Gastrocnemius medialis (tissue), 4 donors: ENCODE measurements around the gene ASCL3. TPM values are rescaled to one million over a fixed set of nuclear protein-coding genes. Genes with fewer than 3 reads are reported as not detected.
A peak's percentile ranks its signal among the peaks of the same experiment; 100 is the strongest.

Experiments
- ATAC-seq, 2 donors: fragments of 150-250 bp; one replicate each; pipeline ENCODE4 v1.9.1; 2016
- DNase-seq, 2 donors: peaks; one replicate each; pipeline ENCODE4 v3.0.0-alpha.2; 2019
- H3K27ac ChIP-seq, 4 donors: fragments of 200-600 bp; sonication (generic); 1 replicate in 1 of 4; 2 replicates in 3 of 4; pipeline ENCODE4 v1.5.1; 2016 to 2018; ENCODE audit warnings: mild to moderate bottlenecking in 2 of 4, moderate library complexity in 1 of 4
- H3K27me3 ChIP-seq, 3 donors: fragments of 200-600 bp; sonication (generic) in 2 of 3; 1 replicate in 1 of 3; 2 replicates in 2 of 3; pipeline versions ENCODE4 v1.5.1 to v1.6.0; 2016 to 2019; ENCODE audit warnings: mild to moderate bottlenecking in 1 of 3, moderate library complexity in 1 of 3
- H3K36me3 ChIP-seq, 2 donors: fragments of 200-600 bp; sonication (generic) in 1 of 2; one replicate each; pipeline ENCODE4 v1.5.1; 2017 to 2018
- H3K4me1 ChIP-seq, 2 donors: fragments of 200-600 bp; sonication (generic) in 1 of 2; one replicate each; pipeline ENCODE4 v1.5.1; 2016 to 2017; ENCODE audit warnings: mild to moderate bottlenecking in 2 of 2
- H3K4me3 ChIP-seq, 4 donors: fragments of 200-600 bp; sonication (generic) in 3 of 4; 1 replicate in 1 of 4; 2 replicates in 3 of 4; pipeline ENCODE4 v1.5.1; 2016 to 2019; ENCODE audit warnings: mild to moderate bottlenecking in 2 of 4
- H3K9me3 ChIP-seq, 3 donors: fragments of 200-600 bp; sonication (generic) in 2 of 3; 1 replicate in 1 of 3; 2 replicates in 2 of 3; pipeline ENCODE4 v1.5.1; 2016 to 2019
- POLR2A ChIP-seq, 2 donors: fragments of 450-650 bp; IDR thresholded peaks; one replicate each; pipeline ENCODE4 v1.6.1; 2017; ENCODE audit warnings: antibody characterized with exemption in 2 of 2, mild to moderate bottlenecking in 2 of 2, moderate library complexity in 2 of 2
- in situ Hi-C, 4 donors: fragments of 200-750 bp; cut with MboI; loops; one replicate each; pipeline versions ENCODE4 v1.15.0 to v1.8.0; 2017; ENCODE audit warnings: low sequenced_read_pairs in 4 of 4
- intact Hi-C: fragments of 100-400 bp; cut with DNase I; formaldehyde crosslinking; loops from one replicate; pipeline ENCODE4 v1.15.1; 2023; ENCODE audit warnings: low total_unique reads
- total RNA-seq, 4 donors: library from RNA; depleted of rRNA; stranded (reverse); fragments of >200 nt; gene quantifications; one replicate each; pipeline versions ENCODE4 v1.1.0 to v1.2.3, GENCODE V29; 2016
- TF ChIP-seq, protein P1 (sequence below), 5 experiments: fragments of 450-650 bp in 3 of 5; fragments of 200-600 bp in 2 of 5; sonication (generic) in 2 of 5; IDR thresholded peaks in 4 of 5; conservative IDR thresholded peaks in 1 of 5; 1 replicate in 4 of 5; 2 replicates in 1 of 5; pipeline ENCODE4 v1.5.1; 2016 to 2019; ENCODE audit warnings: antibody characterized with exemption in 5 of 5, mild to moderate bottlenecking in 3 of 5, moderate library complexity in 3 of 5

ASCL3 gene
- total RNA-seq, 4 donors from 2014 or later: not detected

DNA sequence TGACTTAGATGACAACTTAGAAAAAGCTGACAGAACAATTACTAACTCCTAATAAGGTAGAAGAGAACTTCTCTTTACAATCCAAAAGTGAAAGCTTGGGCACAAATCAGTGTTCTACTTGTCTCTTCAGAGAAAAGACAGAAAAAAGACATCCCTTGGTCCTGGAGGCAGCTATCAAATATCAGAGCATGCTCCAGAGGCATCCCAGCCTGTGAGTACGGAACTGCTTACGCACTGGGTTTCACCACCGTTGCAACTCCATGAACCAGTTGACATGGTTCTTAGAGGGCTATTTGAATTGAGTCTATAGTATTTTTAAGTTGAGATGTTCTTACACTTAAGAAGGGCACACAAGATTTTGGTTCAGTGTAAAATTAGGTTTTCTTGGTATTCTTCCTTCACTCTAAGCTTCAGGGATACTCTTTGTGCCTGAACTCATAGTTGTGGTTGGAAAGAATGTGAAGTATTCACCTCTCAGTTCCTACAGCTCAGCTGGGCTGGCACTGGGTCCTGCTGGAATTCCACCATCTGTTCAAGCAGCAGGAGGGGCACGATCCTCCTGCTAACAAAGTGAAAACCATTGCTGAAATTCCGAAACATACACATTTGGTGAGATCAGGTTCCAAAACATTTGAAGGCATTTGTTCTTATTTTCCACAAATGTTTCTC lies 25.5 kb downstream of the ASCL3 start:
- intact Hi-C loops: no loop called here
- H3K4me3 ChIP-seq: no peak overlapping the region
- in situ Hi-C loops: loop anchor here in 1 of 4 donors (25.0 kb wide), 1 partner anchor 230 kb away; the partner anchor contains the start of genes RPL27A and TRIM66
- TF ChIP-seq POLR2A (IDR thresholded peaks at IDR 0.05): no peak
- TF ChIP-seq, protein P1, sequence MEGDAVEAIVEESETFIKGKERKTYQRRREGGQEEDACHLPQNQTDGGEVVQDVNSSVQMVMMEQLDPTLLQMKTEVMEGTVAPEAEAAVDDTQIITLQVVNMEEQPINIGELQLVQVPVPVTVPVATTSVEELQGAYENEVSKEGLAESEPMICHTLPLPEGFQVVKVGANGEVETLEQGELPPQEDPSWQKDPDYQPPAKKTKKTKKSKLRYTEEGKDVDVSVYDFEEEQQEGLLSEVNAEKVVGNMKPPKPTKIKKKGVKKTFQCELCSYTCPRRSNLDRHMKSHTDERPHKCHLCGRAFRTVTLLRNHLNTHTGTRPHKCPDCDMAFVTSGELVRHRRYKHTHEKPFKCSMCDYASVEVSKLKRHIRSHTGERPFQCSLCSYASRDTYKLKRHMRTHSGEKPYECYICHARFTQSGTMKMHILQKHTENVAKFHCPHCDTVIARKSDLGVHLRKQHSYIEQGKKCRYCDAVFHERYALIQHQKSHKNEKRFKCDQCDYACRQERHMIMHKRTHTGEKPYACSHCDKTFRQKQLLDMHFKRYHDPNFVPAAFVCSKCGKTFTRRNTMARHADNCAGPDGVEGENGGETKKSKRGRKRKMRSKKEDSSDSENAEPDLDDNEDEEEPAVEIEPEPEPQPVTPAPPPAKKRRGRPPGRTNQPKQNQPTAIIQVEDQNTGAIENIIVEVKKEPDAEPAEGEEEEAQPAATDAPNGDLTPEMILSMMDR (IDR thresholded peaks at IDR 0.05 in 4 of 5, conservative IDR thresholded peaks at IDR 0.05 in 1 of 5): no peak
- H3K4me1 ChIP-seq: peaks cover 12 to 18% of the 10 kb centered on the region in 2 donors
- ATAC-seq (peak in 1 of 2 donors; percentile 65), DNase-seq (peak in 1 of 2 donors; percentile 36)
- H3K36me3 ChIP-seq: peaks cover 0 to 55% of the 10 kb centered on the region in 2 donors
- no peaks in the 10 kb centered on the region for H3K27me3 ChIP-seq
- H3K27ac ChIP-seq: peak overlapping the region in 3 of 4 donors; percentile 0 to 46 (median 9)
- H3K9me3 ChIP-seq: no peaks in the 10 kb centered on the region

DNA sequence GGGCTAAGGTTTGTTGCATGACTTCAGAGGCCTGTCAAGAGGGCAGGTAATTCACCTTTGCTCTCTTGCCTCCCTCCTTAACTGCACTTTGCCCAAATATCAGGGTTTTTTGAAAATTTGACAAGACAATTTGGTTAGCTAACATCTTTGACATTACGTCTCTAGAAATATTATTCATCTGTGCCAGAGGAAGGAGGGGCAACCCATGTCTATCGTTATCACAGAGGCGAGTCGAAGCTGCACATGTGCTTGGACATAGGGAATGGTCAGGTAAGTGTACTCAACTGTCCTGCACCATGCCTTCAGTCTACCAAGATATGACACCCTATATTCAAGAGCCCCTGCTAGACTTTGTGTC lies 28.2 kb downstream of the ASCL3 start:
- Histone ChIP-seq H3K27ac (no peak overlapping the region), H3K9me3 (no peaks in the 10 kb centered on the region), H3K4me3 (no peak overlapping the region), H3K4me1 (peaks cover 19 to 31% of the 10 kb centered on the region in 2 donors), H3K36me3 (peaks cover 0 to 30% of the 10 kb centered on the region in 2 donors), H3K27me3 (no peaks in the 10 kb centered on the region)
- intact Hi-C loops (loop anchor here (5.0 kb wide), 1 partner anchor 107 kb away; no protein-coding TSS in a partner anchor), in situ Hi-C loops (loop anchor here in 1 of 4 donors (25.0 kb wide), 1 partner anchor 227 kb away; the partner anchor contains the start of genes RPL27A and TRIM66)
- DNase-seq (no peak), ATAC-seq (no peak)
- TF ChIP-seq, protein P1 (IDR thresholded peaks at IDR 0.05 in 4 of 5, conservative IDR thresholded peaks at IDR 0.05 in 1 of 5): no peak
- TF ChIP-seq POLR2A (IDR thresholded peaks at IDR 0.05): no peak

DNA sequence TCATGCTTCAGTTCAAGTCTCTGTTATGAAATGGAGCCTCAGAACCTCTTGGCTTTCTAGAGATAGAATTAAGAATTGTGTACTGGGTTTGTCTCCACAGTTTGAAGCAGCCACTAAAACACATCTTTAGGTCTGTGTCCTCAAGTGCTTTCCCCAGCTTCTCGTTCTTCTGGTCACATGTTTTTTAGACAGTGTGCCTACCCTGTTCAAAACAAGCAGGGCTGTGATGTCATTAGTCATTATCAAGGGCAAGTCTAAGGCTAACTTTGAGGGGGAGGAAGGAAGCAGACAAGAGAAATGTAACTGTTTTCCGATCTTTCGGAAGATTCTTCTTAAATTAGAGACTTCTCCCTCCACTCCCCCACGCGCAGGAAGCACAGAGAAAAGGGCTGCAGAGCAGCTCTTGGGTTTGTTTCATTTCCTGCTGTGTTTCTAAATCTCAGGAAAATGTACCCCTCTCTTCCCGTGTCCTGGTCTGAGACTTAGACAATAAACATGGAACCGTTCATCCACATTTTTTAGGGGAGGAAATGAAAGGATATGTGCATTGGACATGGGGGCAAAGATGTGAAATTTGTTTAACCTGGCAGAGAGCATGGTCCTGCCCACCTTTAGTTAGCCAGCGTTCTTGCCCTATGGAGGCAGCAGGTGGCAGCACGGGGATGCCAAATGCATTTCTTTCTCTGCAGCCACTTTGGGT lies 28.7 kb downstream of the ASCL3 start:
- no peak for DNase-seq
- Histone ChIP-seq H3K4me3 (no peak overlapping the region), H3K4me1 (peaks cover 19 to 31% of the 10 kb centered on the region in 2 donors)

DNA sequence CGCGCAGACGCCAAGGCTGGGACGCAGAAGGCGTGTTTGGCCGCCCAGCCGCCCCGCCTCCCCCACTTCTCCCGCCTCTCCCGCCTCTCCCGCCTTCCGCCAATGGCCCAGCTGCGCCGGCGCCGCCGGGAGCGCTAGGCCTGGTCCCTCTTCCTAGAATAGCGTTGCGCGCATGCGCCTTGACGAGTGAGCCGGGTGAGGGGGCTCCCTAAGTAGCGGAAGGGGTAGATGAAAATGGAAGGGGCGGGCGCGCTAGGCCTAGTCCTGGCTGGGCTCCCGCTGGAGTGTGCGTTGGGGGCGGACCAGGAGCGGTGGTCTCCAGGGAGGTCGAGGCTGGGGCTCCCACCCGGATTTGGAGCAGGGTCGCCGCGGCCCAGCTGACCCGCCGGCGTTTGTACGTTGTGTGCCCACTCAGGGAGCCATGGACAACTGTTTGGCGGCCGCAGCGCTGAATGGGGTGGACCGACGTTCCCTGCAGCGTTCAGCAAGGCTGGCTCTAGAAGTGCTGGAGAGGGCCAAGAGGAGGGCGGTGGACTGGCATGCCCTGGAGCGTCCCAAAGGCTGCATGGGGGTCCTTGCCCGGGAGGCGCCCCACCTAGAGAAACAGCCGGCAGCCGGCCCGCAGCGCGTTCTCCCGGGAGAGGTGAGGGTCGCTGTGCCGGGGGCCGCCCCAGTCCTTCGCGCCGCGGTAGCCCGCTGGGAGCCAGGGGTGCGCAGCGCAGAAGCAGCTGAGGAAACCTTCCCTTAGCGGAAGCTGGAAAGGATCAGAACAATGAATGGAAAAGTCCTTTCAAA lies 31.6 kb downstream of the ASCL3 start, which contains the start of gene AKIP1:
Gene AKIP1 (plus strand): TSS at position 161 of the 795 bp plus-strand sequence. CDS start 261 bp downstream, at position 422.
- H3K4me1 ChIP-seq: peaks cover 10 to 21% of the 10 kb centered on the region in 2 donors
- H3K9me3 ChIP-seq: no peaks in the 10 kb centered on the region
- DNase-seq (peak; percentile 89 to 91), ATAC-seq (peak; percentile 93)
- H3K27me3 ChIP-seq: no peaks in the 10 kb centered on the region
- H3K36me3 ChIP-seq: peaks cover 0 to 7% of the 10 kb centered on the region in 2 donors
- intact Hi-C loops (loop anchor here (2.0 to 5.0 kb wide), 3 partner anchors 54 to 222 kb away; partner anchors contain the start of gene TMEM9B), in situ Hi-C loops (loop anchor here in 1 of 4 donors (25.0 kb wide), 1 partner anchor 224 kb away; the partner anchor contains the start of genes RPL27A and TRIM66)
- TF ChIP-seq, protein P1 (IDR thresholded peaks at IDR 0.05 in 4 of 5, conservative IDR thresholded peaks at IDR 0.05 in 1 of 5): no peak
- TF ChIP-seq POLR2A (IDR thresholded peaks at IDR 0.05): peak in 1 of 2 donors; percentile 51
- peak within 1 kb of the TSS; percentile 88 to 95 (median 94) for H3K4me3 ChIP-seq
- H3K27ac ChIP-seq: peak within 1 kb of the TSS; percentile 86 to 93 (median 90)

More for the DNA sequence above, 28.7 kb downstream of the ASCL3 start:
- peaks cover 0 to 25% of the 10 kb centered on the region in 2 donors for H3K36me3 ChIP-seq
- no peak for ATAC-seq
- H3K9me3 ChIP-seq: no peaks in the 10 kb centered on the region
- H3K27me3 ChIP-seq: no peaks in the 10 kb centered on the region
- intact Hi-C loops (loop anchor here (5.0 kb wide), 1 partner anchor 107 kb away; no protein-coding TSS in a partner anchor), in situ Hi-C loops (loop anchor here in 1 of 4 donors (25.0 kb wide), 1 partner anchor 227 kb away; the partner anchor contains the start of genes RPL27A and TRIM66)
- TF ChIP-seq, protein P1 (IDR thresholded peaks at IDR 0.05 in 4 of 5, conservative IDR thresholded peaks at IDR 0.05 in 1 of 5): peak in 2 of 5 experiments; percentile 16 to 19
- TF ChIP-seq POLR2A (IDR thresholded peaks at IDR 0.05): no peak
- peak overlapping the region; percentile 11 to 38 (median 22) for H3K27ac ChIP-seq
